Kidney (tissue), 14 donors: ENCODE data around the gene ALPL. TPM values are rescaled to one million over a fixed set of nuclear protein-coding genes. Genes with fewer than 3 reads are reported as not detected.

Experiments used
- DNase-seq, 5 donors: peaks; one replicate each; pipeline ENCODE4 v3.0.0-alpha.2; 2013 to 2020
- FAIRE-seq: peaks from 2 replicates; lab custom pipeline; 2012; peaks lifted over from hg19 to GRCh38; lab: Jason Lieb, UNC
- H3K27ac ChIP-seq, 2 donors: one replicate each; pipeline ENCODE4 v1.7.0; 2013; ENCODE audit warnings: low read depth in 2 of 2, low read length in 2 of 2, inconsistent platforms in 1 of 2
- H3K27me3 ChIP-seq: one replicate; pipeline ENCODE4 v1.7.1; 2013; ENCODE audit warnings: low read length, inconsistent platforms; ENCODE audit not compliant: control insufficient read depth, insufficient read depth
- H3K36me3 ChIP-seq, 3 donors: one replicate each; pipeline versions ENCODE4 v1.7.0 to v1.7.1; 2013; ENCODE audit warnings: low read length in 3 of 3, control low read depth in 1 of 3, inconsistent platforms in 1 of 3; ENCODE audit not compliant: insufficient read depth in 3 of 3, control insufficient read depth in 2 of 3
- H3K4me1 ChIP-seq, 3 donors: one replicate each; pipeline versions ENCODE4 v1.7.0 to v1.7.1; 2013; ENCODE audit warnings: low read length in 3 of 3, inconsistent platforms in 1 of 3, low read depth in 1 of 3; ENCODE audit not compliant: control insufficient read depth in 2 of 3, insufficient read depth in 2 of 3
- H3K4me3 ChIP-seq, 3 donors: one replicate each; pipeline versions ENCODE4 v1.7.0 to v1.8.1; 2013; ENCODE audit warnings: low read length in 3 of 3, control low read depth in 1 of 3, inconsistent platforms in 1 of 3
- H3K9ac ChIP-seq, 3 donors: one replicate each; pipeline versions ENCODE4 v1.7.0 to v1.7.1; 2013; ENCODE audit warnings: low read length in 3 of 3, control low read depth in 1 of 3, inconsistent platforms in 1 of 3
- H3K9me3 ChIP-seq, 3 donors: one replicate each; pipeline versions ENCODE4 v1.7.0 to v1.7.1; 2013; ENCODE audit warnings: low read length in 3 of 3, control low read depth in 1 of 3, inconsistent platforms in 1 of 3; ENCODE audit not compliant: control insufficient read depth in 2 of 3, insufficient read depth in 1 of 3
- intact Hi-C: fragments of 100-400 bp; cut with DNase I; formaldehyde crosslinking; loops from one replicate; pipeline ENCODE4 v1.11.1; 2022
- polyA plus RNA-seq: library from polyadenylated mRNA; stranded (reverse); fragments of 350-450 nt; fragmentation: Illumina TruSeq; extraction: RNeasy Lipid Tissue Mini Kit (QIAGEN cat#74804); gene quantifications from one replicate; pipeline ENCODE4 v1.2.3, GENCODE V29; 2014; ENCODE audit warnings: low read depth, low replicate concordance; ENCODE audit not compliant: insufficient read depth
- total RNA-seq: library from RNA; stranded (reverse); fragmentation: NEBNext Ultra II Directional; extraction: Animal tissue kit (Norgen Biotek cat#: 25700); gene quantifications from one replicate; pipeline ENCODE4 v1.2.1, GENCODE V29; 2021
- TF ChIP-seq, protein P1 (sequence below): IDR thresholded peaks from 3 replicates; pipeline ENCODE4 v1.5.1; 2012; ENCODE audit warnings: mild to moderate bottlenecking, moderate library complexity, borderline replicate concordance; ENCODE audit not compliant: insufficient read depth; ENCODE audit errors: extremely low read depth
- donor health status: control.
- donor health status: control.
- donor health status: control.
- donor health status: control.
- donor health status: control.
- donor health status: DM: yes; HTN: yes; CAD: no.
- donor health status: Normal renal cell carcinoma (clear cell type).

Gene ALPL
- total and polyA plus RNA-seq, 2 donors from 2014 or later = 8.4 to 133 TPM

DNA sequence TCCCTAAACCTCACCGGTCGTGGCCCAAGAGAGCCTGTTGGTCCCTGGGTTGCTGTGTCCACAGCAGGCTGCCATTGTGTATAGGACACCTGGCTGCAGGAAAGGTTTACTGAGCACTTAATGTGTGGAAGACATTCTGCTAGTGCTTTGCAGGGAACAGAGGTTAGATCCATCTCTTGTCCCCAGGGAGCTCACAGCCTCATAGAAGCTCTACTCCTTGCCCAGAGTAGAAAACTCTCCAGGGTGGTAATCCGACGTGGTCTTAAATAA, 16.9 kb upstream of the ALPL start:
- intact Hi-C loops = no loop called here
- no peaks in the 10 kb centered on the region for H3K4me1 ChIP-seq
- TF ChIP-seq, protein P1, sequence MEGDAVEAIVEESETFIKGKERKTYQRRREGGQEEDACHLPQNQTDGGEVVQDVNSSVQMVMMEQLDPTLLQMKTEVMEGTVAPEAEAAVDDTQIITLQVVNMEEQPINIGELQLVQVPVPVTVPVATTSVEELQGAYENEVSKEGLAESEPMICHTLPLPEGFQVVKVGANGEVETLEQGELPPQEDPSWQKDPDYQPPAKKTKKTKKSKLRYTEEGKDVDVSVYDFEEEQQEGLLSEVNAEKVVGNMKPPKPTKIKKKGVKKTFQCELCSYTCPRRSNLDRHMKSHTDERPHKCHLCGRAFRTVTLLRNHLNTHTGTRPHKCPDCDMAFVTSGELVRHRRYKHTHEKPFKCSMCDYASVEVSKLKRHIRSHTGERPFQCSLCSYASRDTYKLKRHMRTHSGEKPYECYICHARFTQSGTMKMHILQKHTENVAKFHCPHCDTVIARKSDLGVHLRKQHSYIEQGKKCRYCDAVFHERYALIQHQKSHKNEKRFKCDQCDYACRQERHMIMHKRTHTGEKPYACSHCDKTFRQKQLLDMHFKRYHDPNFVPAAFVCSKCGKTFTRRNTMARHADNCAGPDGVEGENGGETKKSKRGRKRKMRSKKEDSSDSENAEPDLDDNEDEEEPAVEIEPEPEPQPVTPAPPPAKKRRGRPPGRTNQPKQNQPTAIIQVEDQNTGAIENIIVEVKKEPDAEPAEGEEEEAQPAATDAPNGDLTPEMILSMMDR = no peak
- FAIRE-seq (no peak), DNase-seq (no peak)
- H3K36me3 ChIP-seq = no peaks in the 10 kb centered on the region
- no peaks in the 10 kb centered on the region for H3K9me3 ChIP-seq
- no peak overlapping the region for H3K9ac ChIP-seq
- H3K27me3 ChIP-seq = no peaks in the 10 kb centered on the region
- H3K4me3 ChIP-seq = no peak overlapping the region
- H3K27ac ChIP-seq = no peak overlapping the region

DNA sequence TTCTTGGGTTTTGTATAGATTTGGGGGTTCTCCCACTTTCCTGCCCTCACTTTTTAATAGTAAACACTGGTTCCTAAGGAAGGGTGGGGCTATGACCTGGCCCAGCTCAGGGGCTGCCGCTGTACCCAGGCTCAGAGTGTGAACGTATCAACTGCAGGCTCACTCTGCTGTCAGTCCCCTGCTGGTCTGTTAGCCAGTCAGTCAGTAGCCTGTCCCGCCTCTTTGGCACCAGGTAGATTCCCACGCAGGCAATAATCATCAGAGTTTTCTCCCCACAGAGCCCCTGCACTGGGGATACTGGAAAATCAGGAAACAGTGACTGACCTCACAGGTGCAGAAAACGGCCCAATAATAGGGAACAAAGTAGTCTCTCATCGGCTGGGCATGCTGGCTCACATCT, 15.0 kb upstream of the ALPL start:
- H3K4me1 ChIP-seq = peaks cover 0 to 4% (median 0%) of the 10 kb centered on the region in 3 donors
- no peak overlapping the region for H3K4me3 ChIP-seq
- FAIRE-seq = no peak
- H3K27me3 ChIP-seq = no peaks in the 10 kb centered on the region
- DNase-seq = no peak
- H3K9ac ChIP-seq = no peak overlapping the region
- intact Hi-C loops = no loop called here
- H3K27ac ChIP-seq = no peak overlapping the region
- TF ChIP-seq, protein P1 = no peak
- H3K36me3 ChIP-seq = no peaks in the 10 kb centered on the region
- no peaks in the 10 kb centered on the region for H3K9me3 ChIP-seq

DNA sequence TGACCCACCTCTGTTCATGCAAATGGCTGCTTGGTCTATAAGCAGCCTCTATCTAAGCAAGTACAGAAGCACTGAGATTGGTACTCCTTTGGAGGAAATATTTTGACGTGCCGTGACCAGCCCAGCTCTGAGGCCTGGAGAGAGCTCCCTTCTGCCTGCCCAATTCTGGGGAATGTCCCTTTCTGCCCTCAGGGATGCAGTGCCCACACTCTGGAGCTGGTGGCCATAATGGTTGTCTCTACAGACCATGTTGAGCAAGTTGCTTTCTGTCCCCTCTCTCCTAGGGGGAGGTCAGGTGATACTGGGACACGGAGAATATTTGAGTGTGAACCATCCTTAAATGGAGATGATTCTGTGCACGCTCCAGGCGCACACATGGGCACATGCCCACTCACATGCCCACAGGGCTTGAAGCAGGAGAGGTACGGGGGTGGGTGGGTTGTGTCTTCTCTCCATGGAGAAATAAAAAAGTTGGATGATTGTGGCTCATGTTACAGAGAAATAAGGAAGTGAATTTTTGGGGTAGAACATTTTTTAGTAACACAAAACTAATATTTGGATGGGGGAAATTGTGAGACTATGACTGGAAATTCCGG, 13.9 kb upstream of the ALPL start:
- Histone ChIP-seq H3K27me3 (no peaks in the 10 kb centered on the region), H3K4me1 (peaks cover 0 to 4% (median 0%) of the 10 kb centered on the region in 3 donors), H3K9me3 (no peaks in the 10 kb centered on the region), H3K36me3 (no peaks in the 10 kb centered on the region), H3K4me3 (no peak overlapping the region), H3K27ac (no peak overlapping the region), H3K9ac (no peak overlapping the region)
- FAIRE-seq (no peak), DNase-seq (no peak)
- intact Hi-C loops = no loop called here
- TF ChIP-seq, protein P1 = no peak

- FAIRE-seq (no peak), DNase-seq (no peak)
- TF ChIP-seq, protein P1 = no peak
- Histone ChIP-seq H3K4me3 (no peak overlapping the region), H3K9ac (no peak overlapping the region), H3K4me1 (peaks cover 0 to 4% (median 0%) of the 10 kb centered on the region in 3 donors), H3K9me3 (no peaks in the 10 kb centered on the region), H3K27me3 (no peaks in the 10 kb centered on the region), H3K27ac (no peak overlapping the region), H3K36me3 (no peaks in the 10 kb centered on the region)
- intact Hi-C loops = no loop called here
These were observed 13.2 kb upstream of the ALPL start for GRCh38 chr1:21496063-21496462.
